ENCODE results near the gene USP50. TPM values are rescaled to one million over a fixed set of nuclear protein-coding genes. Genes with fewer than 3 reads are reported as not detected.

The USP50 gene
- total and polyA plus RNA-seq, 2 of the 13 experiments (the other 11 are each of a cell fraction or from before 2014, with no cell fraction given), result 0.86 TPM; not detected in 1

GRCh38 chr15:50577492-50577891 lies 31.0 kb upstream of the USP50 start:
- 100% methylated on average over 2 of the region's 2 CpGs for WGBS (ENCODE audit: low lambda C conversion rate)
- Histone ChIP-seq H3K79me2 (ENCODE audit: insufficient read depth, low read length) (no peaks in the 10 kb centered on the region), H3K27ac (ENCODE audit: extremely low read length, insufficient read depth, low read length) (no peak overlapping the region), H3K27me3 (ENCODE audit: control insufficient read depth in 1 of 2, insufficient read depth in 2 of 2, low read length in 2 of 2) (no peaks in the 10 kb centered on the region), H4K20me1 (ENCODE audit: insufficient read depth, low read length) (no peaks in the 10 kb centered on the region), H3K9me3 (ENCODE audit: low read length) (no peaks in the 10 kb centered on the region), H3K36me3 (replicated peaks in 1 of 2; ENCODE audit: control insufficient read depth in 1 of 2, insufficient read depth in 2 of 2, low read length in 2 of 2) (peaks cover 11 to 50% of the 10 kb centered on the region in 2 experiments), H2AFZ (ENCODE audit: low read length) (no peak overlapping the region), H3K9ac (ENCODE audit: insufficient read depth, low read depth, low read length) (no peak overlapping the region), H3K4me1 (ENCODE audit: insufficient read depth, low read length) (no peaks in the 10 kb centered on the region), H3K4me2 (ENCODE audit: low read depth, low read length) (no peak overlapping the region), H3K4me3 (replicated peaks in 1 of 3; ENCODE audit: insufficient read depth in 1 of 3, low read depth in 2 of 3, low read length in 3 of 3) (no peak overlapping the region)
- BruUV-seq (replicated peaks), result no TSS peak
- FAIRE-seq, result no peak
- intact Hi-C loops (cut with micrococcal nuclease; ENCODE audit: unreplicated experiment) (no loop called here), in situ Hi-C loops (cut with HindIII; ENCODE audit: extremely low pct_ligation_motif_present, low pct_unique_long_range_greater_than_20kb) (no loop called here)
- TF ChIP-seq SMAD3 (CRISPR knock-in tag; IDR thresholded peaks at IDR 0.05) (no peak), RFX1 (IDR thresholded peaks at IDR 0.05) (no peak), POGK (CRISPR knock-in tag; conservative IDR thresholded peaks at IDR 0.05) (no peak), SP4 (CRISPR knock-in tag; IDR thresholded peaks at IDR 0.05) (no peak), GTF2F1 (IDR thresholded peaks at IDR 0.05; ENCODE audit: low read length) (no peak), ZNF780A (CRISPR knock-in tag; IDR thresholded peaks at IDR 0.05) (no peak), MAFF (IDR thresholded peaks at IDR 0.05; ENCODE audit: low read depth, low read length) (peak; percentile 31), ZNF770 (CRISPR knock-in tag; IDR thresholded peaks at IDR 0.05) (no peak), MAFK (conservative IDR thresholded peaks at IDR 0.05 in 1 of 2, IDR thresholded peaks at IDR 0.05 in 1 of 2; ENCODE audit: low read length in 2 of 2) (peak; percentile 26 to 62; a peak in 2 of 4 replicates)
- no peak for DNase-seq (ENCODE audit: low spot score)
- ChIA-PET CTCF (ENCODE audit: low intra/inter-chr PET ratio, low total read pairs) (no interaction called here), POLR2A (no interaction called here)
- no peak for ATAC-seq
